GM10266 (cell line): ENCODE measurements around the gene ANAPC7.

Experiments
- DNase-seq: peaks from one replicate; pipeline ENCODE4 v3.0.0; 2012; ENCODE audit errors: extremely low spot score
- CTCF ChIP-seq: IDR thresholded peaks from 2 replicates; pipeline ENCODE4 v1.5.1; 2012; ENCODE audit warnings: mild to moderate bottlenecking, low read depth; ENCODE audit not compliant: control insufficient read depth, insufficient read depth; ENCODE audit errors: missing control alignments

The ANAPC7 gene

GRCh38 chr12:110349514-110350151, 53.9 kb downstream of the ANAPC7 start:
- DNase-seq: no peak
- no peak for TF ChIP-seq CTCF

GRCh38 chr12:110349096-110349495, 54.4 kb downstream of the ANAPC7 start:
- no peak for TF ChIP-seq CTCF
- DNase-seq: no peak

GRCh38 chr12:110348431-110349059, 55.0 kb downstream of the ANAPC7 start:
- TF ChIP-seq CTCF: no peak
- DNase-seq: no peak

GRCh38 chr12:110347767-110348166, 55.7 kb downstream of the ANAPC7 start:
- TF ChIP-seq CTCF: no peak
- DNase-seq: no peak

- no peak for DNase-seq
- TF ChIP-seq CTCF: no peak
Measured at GRCh38 chr12:110345963-110346362, 57.5 kb downstream of the ANAPC7 start.

GRCh38 chr12:110345176-110345661, 58.3 kb downstream of the ANAPC7 start:
- TF ChIP-seq CTCF: no peak
- no peak for DNase-seq

GRCh38 chr12:110344657-110345056, 58.9 kb downstream of the ANAPC7 start:
- TF ChIP-seq CTCF: no peak
- no peak for DNase-seq
